ENCODE data around the gene FBL.

GRCh38 chr19:39874404-39874803, 28.2 kb upstream of the FBL start:
- TF ChIP-seq EZH2 (IDR thresholded peaks at IDR 0.05; ENCODE audit: low read depth) (no peak), CTCF (conservative IDR thresholded peaks at IDR 0.05) (no peak)

Measured in PC-9 (cell line).